Activated CD8-positive, alpha-beta T cell treated with anti-CD3 and anti-CD28 coated beads for 36 hours (primary cell): ENCODE data around the gene CCDC12. TPM values are rescaled to one million over a fixed set of nuclear protein-coding genes. Genes with fewer than 3 reads are reported as not detected.
"Not testable (repeated sequence)": the region's sequence is repeated elsewhere in the genome, so short reads cannot be mapped to it uniquely, and the experiment has no call there.

ENCODE experiments used
- ATAC-seq: fragments of 200-7000 bp; cut with Tn5 transposase; one replicate; pipeline ENCODE4 v1.10.0; 2021; ENCODE audit warnings: mild to moderate bottlenecking, moderate library complexity
- CTCF ChIA-PET: fragments of 350-600 bp; sonication (Branson Sonifier 250); formaldehyde crosslinking; loops from one replicate; lab custom pipeline; 2021; ENCODE audit warnings: antibody characterized with exemption; lab: Charles Lee
- POLR2A ChIA-PET: fragments of 350-600 bp; sonication (Branson Sonifier 250); formaldehyde crosslinking; loops from one replicate; lab custom pipeline; 2021; ENCODE audit warnings: antibody characterized with exemption; lab: Charles Lee
- DNase-seq: peaks from one replicate; pipeline ENCODE4 v3.0.0-alpha.2; 2020
- H3K27ac Mint-ChIP-seq: one replicate; pipeline ENCODE4 v1.8.0; 2021; ENCODE audit warnings: mild to moderate bottlenecking, mixed read lengths
- H3K27me3 Mint-ChIP-seq: one replicate; pipeline ENCODE4 v1.8.0; 2021; ENCODE audit warnings: mixed read lengths
- H3K36me3 Mint-ChIP-seq: one replicate; pipeline ENCODE4 v1.8.0; 2021; ENCODE audit warnings: low read depth, mixed read lengths
- H3K4me1 Mint-ChIP-seq: one replicate; pipeline ENCODE4 v1.8.0; 2021; ENCODE audit warnings: low read depth, mixed read lengths
- H3K4me3 Mint-ChIP-seq: one replicate; pipeline ENCODE4 v1.8.0; 2021; ENCODE audit warnings: mild to moderate bottlenecking, moderate library complexity, mixed read lengths
- H3K9me3 Mint-ChIP-seq: one replicate; pipeline ENCODE4 v1.8.0; 2021; ENCODE audit warnings: mixed read lengths
- intact Hi-C: fragments of 100-400 bp; cut with micrococcal nuclease; formaldehyde crosslinking; loops from one replicate; pipeline ENCODE4 v1.10.0; 2022
- total RNA-seq, 2 experiments: library from RNA; stranded (reverse); gene quantifications; one replicate each; pipeline ENCODE4 v1.2.3, GENCODE V29; 2021
- TF ChIP-seq, protein P1 (sequence below): fragments of 200-600 bp; IDR thresholded peaks from one replicate; pipeline ENCODE4 v1.8.0; 2022; ENCODE audit warnings: antibody characterized with exemption, mild to moderate bottlenecking

The CCDC12 gene
- total RNA-seq, 2 experiments from 2014 or later: 51.2 to 51.6 TPM

DNA sequence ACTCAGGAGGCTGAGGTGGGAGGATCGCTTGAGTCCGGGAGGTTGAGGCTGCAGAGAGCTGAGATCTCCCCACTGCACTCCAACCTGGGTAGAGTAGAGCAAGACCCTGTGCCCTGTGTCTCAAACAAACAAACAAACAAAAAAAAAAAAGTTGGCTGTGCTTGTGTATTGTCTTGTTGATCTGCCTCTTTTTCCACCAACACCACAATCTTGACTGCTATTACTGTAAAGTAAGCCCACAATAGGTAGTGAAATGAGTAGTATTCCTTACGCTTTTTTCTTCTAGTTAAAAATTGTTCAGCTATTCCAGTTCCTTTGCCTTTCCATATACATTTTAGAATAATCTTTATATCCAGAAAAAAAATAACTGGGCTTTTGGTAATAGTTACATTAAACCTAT is 63.6 kb downstream of the CCDC12 start:
- Mint-ChIP-seq H3K27ac (no peak overlapping the region), H3K9me3 (peaks cover 3% of the 10 kb centered on the region), H3K27me3 (no peaks in the 10 kb centered on the region), H3K4me1 (peaks cover 33% of the 10 kb centered on the region), H3K4me3 (no peak overlapping the region), H3K36me3 (peaks cover 27% of the 10 kb centered on the region)
- ChIA-PET POLR2A (interaction anchor here (0.6 to 1.3 kb wide), 2 partner anchors 34 to 411 kb away, joined by 4 to 5 read pairs; no protein-coding TSS in a partner anchor), CTCF (interaction anchor here (1.5 to 1.6 kb wide), 3 partner anchors 10 to 85 kb away, joined by 3 to 5 read pairs (median 5); no protein-coding TSS in a partner anchor)
- TF ChIP-seq, protein P1, sequence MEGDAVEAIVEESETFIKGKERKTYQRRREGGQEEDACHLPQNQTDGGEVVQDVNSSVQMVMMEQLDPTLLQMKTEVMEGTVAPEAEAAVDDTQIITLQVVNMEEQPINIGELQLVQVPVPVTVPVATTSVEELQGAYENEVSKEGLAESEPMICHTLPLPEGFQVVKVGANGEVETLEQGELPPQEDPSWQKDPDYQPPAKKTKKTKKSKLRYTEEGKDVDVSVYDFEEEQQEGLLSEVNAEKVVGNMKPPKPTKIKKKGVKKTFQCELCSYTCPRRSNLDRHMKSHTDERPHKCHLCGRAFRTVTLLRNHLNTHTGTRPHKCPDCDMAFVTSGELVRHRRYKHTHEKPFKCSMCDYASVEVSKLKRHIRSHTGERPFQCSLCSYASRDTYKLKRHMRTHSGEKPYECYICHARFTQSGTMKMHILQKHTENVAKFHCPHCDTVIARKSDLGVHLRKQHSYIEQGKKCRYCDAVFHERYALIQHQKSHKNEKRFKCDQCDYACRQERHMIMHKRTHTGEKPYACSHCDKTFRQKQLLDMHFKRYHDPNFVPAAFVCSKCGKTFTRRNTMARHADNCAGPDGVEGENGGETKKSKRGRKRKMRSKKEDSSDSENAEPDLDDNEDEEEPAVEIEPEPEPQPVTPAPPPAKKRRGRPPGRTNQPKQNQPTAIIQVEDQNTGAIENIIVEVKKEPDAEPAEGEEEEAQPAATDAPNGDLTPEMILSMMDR: no peak
- DNase-seq: no peak
- intact Hi-C loops: no loop called here
- ATAC-seq: no peak

DNA sequence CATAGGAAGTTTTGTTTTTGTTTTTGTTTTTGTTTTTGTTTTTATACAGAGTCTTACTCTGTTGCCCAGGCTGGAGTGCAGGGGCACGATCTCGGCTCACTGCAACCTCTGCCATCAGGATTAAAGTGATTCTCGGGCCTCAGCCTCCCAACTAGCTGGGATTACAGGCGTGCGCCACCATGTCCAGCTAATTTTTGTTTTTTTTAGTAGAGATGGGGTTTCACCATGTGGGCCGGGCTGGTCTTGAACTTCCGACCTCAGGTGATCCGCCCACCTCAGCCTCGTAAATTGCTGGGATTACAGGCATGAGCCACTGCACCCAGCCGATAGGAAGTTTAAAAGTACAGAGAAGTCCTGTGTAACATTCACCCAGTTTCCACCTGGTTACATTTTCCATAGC is 65.6 kb downstream of the CCDC12 start:
- H3K27me3 Mint-ChIP-seq, H3K4me3 Mint-ChIP-seq, intact Hi-C loops, H3K27ac Mint-ChIP-seq, ATAC-seq, DNase-seq, H3K36me3 Mint-ChIP-seq, H3K9me3 Mint-ChIP-seq: not testable (repeated sequence)
- ChIA-PET POLR2A (interaction anchor here (0.6 kb wide), 1 partner anchor 77 kb away, joined by 3 read pairs; no protein-coding TSS in a partner anchor), CTCF (interaction anchor here (1.0 kb wide), 1 partner anchor 37 kb away, joined by 3 read pairs; no protein-coding TSS in a partner anchor)
- H3K4me1 Mint-ChIP-seq: peaks cover 25% of the 10 kb centered on the region

DNA sequence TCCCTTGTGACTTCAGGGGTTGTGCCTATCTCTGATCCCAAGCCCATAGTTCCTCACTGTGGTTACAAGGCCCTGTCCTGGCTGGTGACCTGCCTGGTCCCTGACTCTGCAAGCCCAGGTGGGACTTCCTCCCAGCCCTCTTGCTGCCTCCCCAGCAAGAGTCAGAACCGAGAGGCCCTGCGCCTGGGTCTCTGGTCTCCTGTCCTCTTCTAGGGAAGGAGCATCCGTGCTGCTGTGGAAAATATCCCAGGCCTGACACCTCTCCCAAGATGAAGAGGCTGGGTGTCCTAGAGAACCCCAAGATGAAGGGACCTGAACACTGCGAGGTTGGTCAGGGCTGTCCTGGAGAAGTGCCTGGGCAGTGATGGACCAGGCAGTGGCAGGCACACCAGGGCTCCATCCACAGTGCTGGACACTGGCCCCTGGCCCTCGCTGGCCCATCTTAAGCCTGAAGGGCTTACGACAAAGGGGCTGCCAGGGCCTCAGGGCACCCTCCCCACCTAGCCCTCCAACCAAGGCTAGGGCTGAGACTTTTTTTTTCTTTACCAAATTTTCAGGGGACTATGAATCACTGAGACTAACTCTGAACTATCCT is 66.3 kb downstream of the CCDC12 start:
- DNase-seq (no peak), ATAC-seq (no peak)
- H3K27me3 Mint-ChIP-seq: no peaks in the 10 kb centered on the region
- TF ChIP-seq, protein P1: no peak
- ChIA-PET POLR2A (interaction anchor here (0.8 to 2.3 kb wide), 6 partner anchors 8 to 215 kb away, joined by 3 to 6 read pairs (median 4); no protein-coding TSS in a partner anchor), CTCF (interaction anchor here (0.6 to 1.8 kb wide), 38 partner anchors 9 to 422 kb away, joined by 3 to 13 read pairs (median 4); partner anchors contain the start of genes PRSS50 and TMIE)
- H3K9me3 Mint-ChIP-seq: no peaks in the 10 kb centered on the region
- H3K4me1 Mint-ChIP-seq: peaks cover 18% of the 10 kb centered on the region
- no peak overlapping the region for H3K4me3 Mint-ChIP-seq
- H3K27ac Mint-ChIP-seq: no peak overlapping the region
- peaks cover 4% of the 10 kb centered on the region for H3K36me3 Mint-ChIP-seq
- intact Hi-C loops: no loop called here

DNA sequence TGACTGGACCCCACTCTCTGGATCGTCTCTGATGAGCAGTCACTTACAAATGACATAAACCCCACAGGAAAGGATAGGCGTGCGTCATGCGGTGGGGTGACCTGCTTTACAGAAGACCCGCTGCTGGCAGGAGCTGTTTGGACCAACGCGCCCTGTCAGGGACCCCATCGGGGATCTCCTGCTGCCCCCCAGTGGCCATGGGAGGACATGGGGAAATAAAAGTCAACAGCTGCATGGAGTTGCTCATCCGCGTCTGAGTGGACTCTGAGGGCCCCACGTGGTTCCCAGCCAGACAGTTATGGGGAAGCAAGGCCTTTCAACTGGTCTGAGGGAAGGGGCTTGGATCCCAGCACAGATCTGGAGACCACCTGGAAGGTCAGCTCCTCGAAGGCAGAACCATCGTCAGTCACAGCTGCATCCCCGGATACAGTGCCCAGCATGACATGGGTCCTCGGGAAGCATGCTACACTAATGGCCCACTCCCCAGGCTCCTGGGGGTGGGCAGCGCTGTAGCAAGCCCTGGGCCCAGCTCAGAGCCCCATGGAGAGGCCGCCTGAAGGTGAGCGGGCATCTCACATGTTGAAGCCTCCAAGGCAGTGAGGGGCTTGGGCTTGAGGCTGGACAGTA is 66.9 kb downstream of the CCDC12 start:
- DNase-seq (peak; percentile 95), ATAC-seq (peak; percentile 96)
- Mint-ChIP-seq H3K36me3 (peaks cover 2% of the 10 kb centered on the region), H3K27me3 (no peaks in the 10 kb centered on the region), H3K4me3 (no peak overlapping the region), H3K9me3 (no peaks in the 10 kb centered on the region), H3K27ac (no peak overlapping the region), H3K4me1 (peaks cover 16% of the 10 kb centered on the region)
- ChIA-PET POLR2A (interaction anchor here (0.6 to 2.3 kb wide), 8 partner anchors 9 to 214 kb away, joined by 3 to 6 read pairs (median 3); no protein-coding TSS in a partner anchor), CTCF (interaction anchor here (0.6 to 1.8 kb wide), 39 partner anchors 10 to 421 kb away, joined by 3 to 13 read pairs (median 4); partner anchors contain the start of genes PRSS50 and TMIE)
- intact Hi-C loops: loop anchor here (2.0 kb wide), 1 partner anchor 43 kb away; no protein-coding TSS in a partner anchor
- TF ChIP-seq, protein P1: peak; percentile 81

DNA sequence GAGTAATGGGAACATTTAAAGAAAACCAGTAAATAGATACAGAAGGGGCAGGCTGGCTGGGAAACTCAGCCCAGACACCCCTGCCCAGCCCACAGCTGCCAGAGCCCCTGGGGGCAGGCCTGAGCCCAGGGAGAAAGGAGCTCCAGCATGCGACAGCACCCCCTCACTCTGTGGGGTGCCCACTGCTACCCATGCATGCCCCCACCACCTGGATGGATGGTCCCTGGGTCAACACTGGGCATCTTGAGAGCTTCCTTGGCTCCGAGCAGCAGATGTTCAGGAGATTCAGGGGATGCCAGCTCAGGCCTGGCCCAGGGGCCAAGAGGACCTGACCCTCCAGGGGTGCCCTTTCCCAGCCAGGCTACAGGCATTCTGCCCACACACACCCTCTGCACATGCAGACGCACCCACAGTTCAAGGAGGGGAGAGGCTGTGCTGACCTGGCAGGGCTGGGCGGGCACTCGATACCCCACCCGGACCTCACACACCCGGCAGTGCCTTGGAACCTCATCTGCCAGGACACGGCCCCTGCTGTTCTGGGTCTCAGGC is 67.5 kb downstream of the CCDC12 start:
- TF ChIP-seq, protein P1: no peak
- Mint-ChIP-seq H3K27ac (no peak overlapping the region), H3K4me1 (peaks cover 14% of the 10 kb centered on the region), H3K9me3 (no peaks in the 10 kb centered on the region), H3K4me3 (no peak overlapping the region), H3K27me3 (no peaks in the 10 kb centered on the region), H3K36me3 (peaks cover 2% of the 10 kb centered on the region)
- intact Hi-C loops: loop anchor here (2.0 kb wide), 1 partner anchor 42 kb away; no protein-coding TSS in a partner anchor
- no peak for DNase-seq
- ATAC-seq: no peak
- CTCF ChIA-PET: interaction anchor here (0.6 to 1.8 kb wide), 32 partner anchors 9 to 420 kb away, joined by 3 to 13 read pairs (median 4); partner anchors contain the start of genes PRSS50 and TMIE
- POLR2A ChIA-PET: interaction anchor here (0.6 to 2.3 kb wide), 7 partner anchors 11 to 213 kb away, joined by 3 to 6 read pairs (median 3); no protein-coding TSS in a partner anchor
